ENCODE data around the gene HEATR3. TPM values are rescaled to one million over a fixed set of nuclear protein-coding genes. Genes with fewer than 3 reads are reported as not detected.

Gene HEATR3
- total and polyA plus RNA-seq, 2 experiments from 2014 or later, result 5.7 to 25.1 TPM

DNA sequence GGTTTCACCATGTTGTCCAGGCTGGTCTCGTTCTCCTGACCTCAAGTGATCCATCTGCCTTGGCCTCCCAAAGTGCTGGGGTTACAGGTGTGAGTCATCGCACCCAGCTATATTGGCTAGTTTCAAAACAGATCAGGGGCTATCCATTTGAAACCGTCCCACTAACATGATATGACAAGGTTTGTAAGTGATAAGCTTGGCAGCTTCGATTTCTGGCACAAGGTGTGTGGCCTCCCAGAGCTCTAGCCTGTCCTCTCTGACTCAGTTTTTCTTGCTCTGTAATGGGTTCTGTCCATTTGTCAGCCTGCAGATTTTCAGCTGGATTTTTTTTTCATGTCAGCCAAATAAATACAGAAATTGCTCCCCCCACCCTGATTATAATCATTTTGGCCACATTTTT, 55.5 kb downstream of the HEATR3 start:
- 73 to 80% methylated on average over 4 of the region's 4 CpGs for WGBS, 2 experiments (ENCODE audit: low coverage in 1 of 2, low lambda C conversion rate in 2 of 2, missing lambda C conversion rate in 2 of 2)
- no peak for TF ChIP-seq EZH2phosphoT487 (IDR thresholded peaks at IDR 0.05; ENCODE audit: insufficient read depth, low read depth)

DNA sequence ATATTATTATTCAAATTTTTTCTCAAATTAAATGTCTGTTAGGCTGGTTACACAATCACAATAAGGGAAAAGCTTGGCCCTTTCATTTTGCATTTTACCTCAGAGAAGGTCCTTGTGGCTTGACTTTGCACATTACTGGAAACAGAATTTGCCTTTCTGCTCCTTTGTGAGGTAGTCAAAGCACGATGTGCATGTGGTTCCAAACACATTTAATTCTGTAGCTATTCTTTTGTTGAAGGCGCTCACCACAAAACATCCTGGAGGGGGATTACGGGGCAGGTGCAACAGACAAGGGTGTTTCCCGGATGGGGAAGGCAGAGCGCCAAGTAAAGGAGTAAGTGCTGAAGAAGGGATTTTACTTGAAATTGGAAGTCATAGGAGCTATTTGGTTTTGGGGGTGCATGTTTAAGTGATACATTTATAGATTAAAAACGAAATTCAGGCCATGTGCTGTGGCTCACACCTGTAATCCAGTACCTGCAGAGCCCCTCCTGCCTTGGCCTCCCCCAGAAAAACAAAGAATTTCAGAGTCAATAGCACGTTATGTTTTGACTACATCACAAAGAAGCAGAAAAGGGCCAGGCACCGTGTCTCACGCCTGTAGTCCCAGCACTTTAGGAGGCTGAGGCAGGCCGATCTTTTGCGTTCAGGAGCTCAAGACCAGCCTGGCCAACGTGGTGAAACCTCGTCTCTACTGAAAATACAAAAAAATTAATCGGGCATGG, 56.1 kb downstream of the HEATR3 start:
- Histone ChIP-seq H2AFZ (no peak overlapping the region), H4K20me1 (ENCODE audit: insufficient read depth) (no peaks in the 10 kb centered on the region), H3K9ac (no peak overlapping the region), H3K4me1 (ENCODE audit: insufficient read depth) (no peaks in the 10 kb centered on the region), H3F3A (ENCODE audit: insufficient read depth) (no peaks in the 10 kb centered on the region), H3K27ac (no peak overlapping the region), H3K27me3 (replicated peaks; ENCODE audit: insufficient read depth) (no peaks in the 10 kb centered on the region), H3K4me3 (no peak overlapping the region), H3K79me2 (ENCODE audit: insufficient read depth) (no peaks in the 10 kb centered on the region), H3K9me2 (ENCODE audit: insufficient read depth) (no peaks in the 10 kb centered on the region), H3K36me3 (ENCODE audit: low read depth) (no peaks in the 10 kb centered on the region), H3K4me2 (ENCODE audit: unreplicated experiment) (no peak overlapping the region), H3K9me3 (ENCODE audit: low read depth) (no peaks in the 10 kb centered on the region)
- WGBS, 2 experiments (ENCODE audit: low coverage in 1 of 2, low lambda C conversion rate in 2 of 2, missing lambda C conversion rate in 2 of 2), result 54 to 63% methylated on average over 14 of the region's 14 CpGs
- no peak for DNase-seq
- in situ Hi-C loops (cut with MboI), result no loop called here
- TF ChIP-seq EZH2 (IDR thresholded peaks at IDR 0.05; ENCODE audit: insufficient read depth, poor library complexity, severe bottlenecking), result no peak
- TF ChIP-seq EZH2phosphoT487 (IDR thresholded peaks at IDR 0.05; ENCODE audit: insufficient read depth, low read depth), result no peak

More for the DNA sequence above, 55.5 kb downstream of the HEATR3 start:
- H3K27ac ChIP-seq, result no peak overlapping the region
- in situ Hi-C loops (cut with MboI), result no loop called here
- no peaks in the 10 kb centered on the region for H4K20me1 ChIP-seq (ENCODE audit: insufficient read depth)
- H3K27me3 ChIP-seq (replicated peaks; ENCODE audit: insufficient read depth), result no peaks in the 10 kb centered on the region
- H3K9me2 ChIP-seq (ENCODE audit: insufficient read depth), result no peaks in the 10 kb centered on the region
- no peak overlapping the region for H3K9ac ChIP-seq
- no peaks in the 10 kb centered on the region for H3K36me3 ChIP-seq (ENCODE audit: low read depth)
- no peak for DNase-seq
- H3K4me2 ChIP-seq (ENCODE audit: unreplicated experiment), result no peak overlapping the region
- no peaks in the 10 kb centered on the region for H3K4me1 ChIP-seq (ENCODE audit: insufficient read depth)
- no peak overlapping the region for H2AFZ ChIP-seq
- H3F3A ChIP-seq (ENCODE audit: insufficient read depth), result no peaks in the 10 kb centered on the region
- no peaks in the 10 kb centered on the region for H3K9me3 ChIP-seq (ENCODE audit: low read depth)
- H3K79me2 ChIP-seq (ENCODE audit: insufficient read depth), result no peaks in the 10 kb centered on the region
- no peak overlapping the region for H3K4me3 ChIP-seq

- TF ChIP-seq EZH2phosphoT487 (IDR thresholded peaks at IDR 0.05; ENCODE audit: insufficient read depth, low read depth), result no peak
- no peak for TF ChIP-seq EZH2 (IDR thresholded peaks at IDR 0.05; ENCODE audit: insufficient read depth, poor library complexity, severe bottlenecking)
- Histone ChIP-seq H3K4me3 (no peak overlapping the region), H4K20me1 (ENCODE audit: insufficient read depth) (no peaks in the 10 kb centered on the region), H3K4me2 (ENCODE audit: unreplicated experiment) (no peak overlapping the region), H3K9ac (no peak overlapping the region), H3K27me3 (replicated peaks; ENCODE audit: insufficient read depth) (no peaks in the 10 kb centered on the region), H3K27ac (no peak overlapping the region), H3K79me2 (ENCODE audit: insufficient read depth) (no peaks in the 10 kb centered on the region), H2AFZ (no peak overlapping the region), H3K36me3 (ENCODE audit: low read depth) (no peaks in the 10 kb centered on the region), H3K4me1 (ENCODE audit: insufficient read depth) (no peaks in the 10 kb centered on the region), H3K9me3 (ENCODE audit: low read depth) (no peaks in the 10 kb centered on the region), H3F3A (ENCODE audit: insufficient read depth) (no peaks in the 10 kb centered on the region), H3K9me2 (ENCODE audit: insufficient read depth) (no peaks in the 10 kb centered on the region)
- WGBS, 2 experiments (ENCODE audit: low coverage in 1 of 2, low lambda C conversion rate in 2 of 2, missing lambda C conversion rate in 2 of 2), result 97 to 100% methylated on average over 1 of the region's 1 CpG
- in situ Hi-C loops (cut with MboI), result no loop called here
- no peak for DNase-seq
Observed at GRCh38 chr16:50123417-50123816, 57.6 kb downstream of the HEATR3 start.

- H3K9me3 ChIP-seq (ENCODE audit: low read depth), result no peaks in the 10 kb centered on the region
- H3K36me3 ChIP-seq (ENCODE audit: low read depth), result no peaks in the 10 kb centered on the region
- in situ Hi-C loops (cut with MboI), result no loop called here
- no peak overlapping the region for H3K27ac ChIP-seq
- no peak overlapping the region for H2AFZ ChIP-seq
- H4K20me1 ChIP-seq (ENCODE audit: insufficient read depth), result no peaks in the 10 kb centered on the region
- TF ChIP-seq EZH2 (IDR thresholded peaks at IDR 0.05; ENCODE audit: insufficient read depth, poor library complexity, severe bottlenecking), result no peak
- no peak for TF ChIP-seq EZH2phosphoT487 (IDR thresholded peaks at IDR 0.05; ENCODE audit: insufficient read depth, low read depth)
- H3F3A ChIP-seq (ENCODE audit: insufficient read depth), result no peaks in the 10 kb centered on the region
- no peaks in the 10 kb centered on the region for H3K9me2 ChIP-seq (ENCODE audit: insufficient read depth)
- DNase-seq, result no peak
- no peak overlapping the region for H3K4me2 ChIP-seq (ENCODE audit: unreplicated experiment)
- H3K4me3 ChIP-seq, result no peak overlapping the region
- no peaks in the 10 kb centered on the region for H3K4me1 ChIP-seq (ENCODE audit: insufficient read depth)
- no peak overlapping the region for H3K9ac ChIP-seq
- no peaks in the 10 kb centered on the region for H3K27me3 ChIP-seq (replicated peaks; ENCODE audit: insufficient read depth)
- H3K79me2 ChIP-seq (ENCODE audit: insufficient read depth), result no peaks in the 10 kb centered on the region
- WGBS, 2 experiments (ENCODE audit: low coverage in 1 of 2, low lambda C conversion rate in 2 of 2, missing lambda C conversion rate in 2 of 2), result 90 to 94% methylated on average over 2 of the region's 2 CpGs
Observed at GRCh38 chr16:50124769-50125168, 59.0 kb downstream of the HEATR3 start.
